Ascending aorta (tissue), 2 donors: ENCODE results near the gene IGSF3. TPM values are rescaled to one million over a fixed set of nuclear protein-coding genes. Genes with fewer than 3 reads are reported as not detected.
"Not testable (repeated sequence)": the region's sequence is repeated elsewhere in the genome, so short reads cannot be mapped to it uniquely, and the experiment has no call there.

Experiments used
- DNase-seq, 2 donors: peaks; one replicate each; pipeline ENCODE4 v3.0.0-alpha.2; 2019; ENCODE audit warnings: low spot score in 2 of 2
- H3K27ac ChIP-seq, 2 donors: fragments of 200-600 bp; sonication (generic); one replicate each; pipeline ENCODE4 v1.5.1; 2016 to 2017; ENCODE audit warnings: mild to moderate bottlenecking in 1 of 2
- H3K27me3 ChIP-seq: fragments of 200-600 bp; sonication (generic); one replicate; pipeline ENCODE4 v1.5.1; 2017
- H3K36me3 ChIP-seq, 2 donors: fragments of 200-600 bp; sonication (generic); one replicate each; pipeline ENCODE4 v1.5.1; 2016
- H3K4me1 ChIP-seq, 2 donors: fragments of 200-600 bp; sonication (generic); one replicate each; pipeline ENCODE4 v1.5.1; 2016 to 2017; ENCODE audit warnings: mild to moderate bottlenecking in 1 of 2
- H3K4me3 ChIP-seq, 2 donors: fragments of 200-600 bp; sonication (generic); one replicate each; pipeline ENCODE4 v1.5.1; 2016 to 2017; ENCODE audit warnings: mild to moderate bottlenecking in 1 of 2
- H3K9me3 ChIP-seq, 2 donors: fragments of 200-600 bp; sonication (generic); one replicate each; pipeline ENCODE4 v1.5.1; 2016
- CTCF ChIP-seq, 3 experiments: fragments of 200-600 bp in 2 of 3; fragments of 450-650 bp in 1 of 3; sonication (generic) in 2 of 3; IDR thresholded peaks; one replicate each; pipeline ENCODE4 v1.5.1; 2016 to 2019; ENCODE audit warnings: antibody characterized with exemption in 3 of 3, mild to moderate bottlenecking in 1 of 3, moderate library complexity in 1 of 3
- intact Hi-C: fragments of 100-400 bp; cut with DNase I; formaldehyde crosslinking; loops from one replicate; pipeline ENCODE4 v1.15.1; 2023
- total RNA-seq: library from RNA; depleted of rRNA; stranded (reverse); fragments of >200 nt; gene quantifications from one replicate; pipeline ENCODE4 v1.1.0, GENCODE V29; 2016

Gene IGSF3
- total RNA-seq, 1 donor from 2014 or later = 0.64 TPM

GRCh38 chr1:116628448-116628847, 39.1 kb downstream of the IGSF3 start:
- H3K4me1 ChIP-seq = no peaks in the 10 kb centered on the region
- no peaks in the 10 kb centered on the region for H3K9me3 ChIP-seq
- no peak for TF ChIP-seq CTCF (IDR thresholded peaks at IDR 0.05)
- intact Hi-C loops = no loop called here
- no peaks in the 10 kb centered on the region for H3K27me3 ChIP-seq
- H3K36me3 ChIP-seq = no peaks in the 10 kb centered on the region
- H3K4me3 ChIP-seq = no peak overlapping the region
- no peak for DNase-seq
- H3K27ac ChIP-seq = no peak overlapping the region

- H3K4me3 ChIP-seq, intact Hi-C loops, H3K9me3 ChIP-seq, H3K4me1 ChIP-seq, H3K27ac ChIP-seq, H3K27me3 ChIP-seq, DNase-seq, H3K36me3 ChIP-seq: not testable (repeated sequence)
These were observed 40.2 kb downstream of the IGSF3 start for GRCh38 chr1:116627357-116627756.

GRCh38 chr1:116626915-116627314, 40.6 kb downstream of the IGSF3 start:
- H3K4me3 ChIP-seq, H3K9me3 ChIP-seq, intact Hi-C loops, DNase-seq, H3K4me1 ChIP-seq, H3K27ac ChIP-seq, H3K36me3 ChIP-seq, H3K27me3 ChIP-seq: not testable (repeated sequence)

- H3K36me3 ChIP-seq, intact Hi-C loops, H3K27me3 ChIP-seq, DNase-seq, H3K4me3 ChIP-seq, H3K9me3 ChIP-seq, H3K27ac ChIP-seq, H3K4me1 ChIP-seq: not testable (repeated sequence)
These were observed 42.4 kb downstream of the IGSF3 start for GRCh38 chr1:116625155-116625554.

- no peak overlapping the region for H3K27ac ChIP-seq
- no peak for TF ChIP-seq CTCF (IDR thresholded peaks at IDR 0.05)
- intact Hi-C loops = no loop called here
- no peaks in the 10 kb centered on the region for H3K27me3 ChIP-seq
- H3K4me3 ChIP-seq = no peak overlapping the region
- H3K4me1 ChIP-seq = no peaks in the 10 kb centered on the region
- DNase-seq = no peak
- H3K9me3 ChIP-seq = no peaks in the 10 kb centered on the region
- H3K36me3 ChIP-seq = no peaks in the 10 kb centered on the region
These were observed 43.5 kb downstream of the IGSF3 start for GRCh38 chr1:116624040-116624439.

- intact Hi-C loops, H3K4me1 ChIP-seq: not testable (repeated sequence)
These were observed 45.0 kb downstream of the IGSF3 start for GRCh38 chr1:116622496-116622895.

GRCh38 chr1:116621756-116622155, 45.8 kb downstream of the IGSF3 start:
- H3K27ac ChIP-seq, H3K27me3 ChIP-seq, DNase-seq, H3K9me3 ChIP-seq, intact Hi-C loops, H3K4me3 ChIP-seq, H3K36me3 ChIP-seq, H3K4me1 ChIP-seq: not testable (repeated sequence)

More at GRCh38 chr1:116622496-116622895, 45.0 kb downstream of the IGSF3 start:
- not testable (repeated sequence) for H3K4me3 ChIP-seq, H3K27me3 ChIP-seq, H3K36me3 ChIP-seq, H3K9me3 ChIP-seq, DNase-seq, H3K27ac ChIP-seq

GRCh38 chr1:116620392-116620791, 47.1 kb downstream of the IGSF3 start:
- H3K4me1 ChIP-seq, H3K27ac ChIP-seq, intact Hi-C loops, DNase-seq, H3K36me3 ChIP-seq, H3K4me3 ChIP-seq, H3K27me3 ChIP-seq, H3K9me3 ChIP-seq: not testable (repeated sequence)

GRCh38 chr1:116619106-116619505, 48.4 kb downstream of the IGSF3 start:
- H3K9me3 ChIP-seq, H3K4me3 ChIP-seq, H3K27me3 ChIP-seq, H3K36me3 ChIP-seq, H3K27ac ChIP-seq, DNase-seq, H3K4me1 ChIP-seq, intact Hi-C loops: not testable (repeated sequence)

GRCh38 chr1:116617808-116618207, 49.7 kb downstream of the IGSF3 start:
- H3K4me3 ChIP-seq, H3K9me3 ChIP-seq, intact Hi-C loops: not testable (repeated sequence)

GRCh38 chr1:116613825-116614224, 53.7 kb downstream of the IGSF3 start:
- H3K27ac ChIP-seq, H3K4me3 ChIP-seq, intact Hi-C loops, H3K9me3 ChIP-seq, H3K36me3 ChIP-seq, H3K27me3 ChIP-seq, H3K4me1 ChIP-seq, DNase-seq: not testable (repeated sequence)

More at GRCh38 chr1:116617808-116618207, 49.7 kb downstream of the IGSF3 start:
- not testable (repeated sequence) for H3K36me3 ChIP-seq, DNase-seq, H3K27ac ChIP-seq, H3K4me1 ChIP-seq, H3K27me3 ChIP-seq

- H3K4me3 ChIP-seq, H3K4me1 ChIP-seq, DNase-seq, H3K27me3 ChIP-seq, H3K27ac ChIP-seq, H3K36me3 ChIP-seq, intact Hi-C loops, H3K9me3 ChIP-seq: not testable (repeated sequence)
These were observed 57.6 kb downstream of the IGSF3 start for GRCh38 chr1:116609801-116610371.

- H3K36me3 ChIP-seq, H3K4me3 ChIP-seq, H3K27ac ChIP-seq, H3K9me3 ChIP-seq, H3K27me3 ChIP-seq, H3K4me1 ChIP-seq, DNase-seq, intact Hi-C loops: not testable (repeated sequence)
These were observed 58.7 kb downstream of the IGSF3 start for GRCh38 chr1:116608841-116609240.
